ENCODE data around the gene GPR151.

Gene GPR151

GRCh38 chr5:146521403-146522106 lies 5.6 kb upstream of the GPR151 start:
- WGBS (ENCODE audit: insufficient coverage, insufficient read length): no CpG with 5 or more reads among the region's 8 CpGs
- Histone ChIP-seq H3K4me3 (ENCODE audit: low read length) (no peak overlapping the region), H3K27ac (ENCODE audit: low read length) (no peak overlapping the region), H3K36me3 (ENCODE audit: control insufficient read depth, insufficient read depth, low read length) (no peaks in the 10 kb centered on the region), H3K9me3 (ENCODE audit: control insufficient read depth, insufficient read depth, low read length) (no peaks in the 10 kb centered on the region), H3K4me1 (ENCODE audit: control insufficient read depth, insufficient read depth, low read length) (no peaks in the 10 kb centered on the region), H3K27me3 (ENCODE audit: control insufficient read depth, insufficient read depth, low read length) (no peaks in the 10 kb centered on the region)
- DNase-seq (ENCODE audit: low read depth, low spot score): no peak

- no peak for DNase-seq (ENCODE audit: low read depth, low spot score)
- H3K4me1 ChIP-seq (ENCODE audit: control insufficient read depth, insufficient read depth, low read length): no peaks in the 10 kb centered on the region
- no CpG with 5 or more reads among the region's 2 CpGs for WGBS (ENCODE audit: insufficient coverage, insufficient read length)
These were observed 4.7 kb upstream of the GPR151 start for GRCh38 chr5:146520731-146521130.

GRCh38 chr5:146519554-146519953 lies 3.6 kb upstream of the GPR151 start:
- Histone ChIP-seq H3K9me3 (ENCODE audit: control insufficient read depth, insufficient read depth, low read length) (no peaks in the 10 kb centered on the region), H3K27me3 (ENCODE audit: control insufficient read depth, insufficient read depth, low read length) (no peaks in the 10 kb centered on the region), H3K36me3 (ENCODE audit: control insufficient read depth, insufficient read depth, low read length) (no peaks in the 10 kb centered on the region), H3K27ac (ENCODE audit: low read length) (no peak overlapping the region), H3K4me3 (ENCODE audit: low read length) (no peak overlapping the region), H3K4me1 (ENCODE audit: control insufficient read depth, insufficient read depth, low read length) (no peaks in the 10 kb centered on the region)
- WGBS (ENCODE audit: insufficient coverage, insufficient read length): no CpG with 5 or more reads among the region's 2 CpGs
- DNase-seq (ENCODE audit: low read depth, low spot score): no peak

More at GRCh38 chr5:146520731-146521130, 4.7 kb upstream of the GPR151 start:
- Histone ChIP-seq H3K27me3 (ENCODE audit: control insufficient read depth, insufficient read depth, low read length) (no peaks in the 10 kb centered on the region), H3K36me3 (ENCODE audit: control insufficient read depth, insufficient read depth, low read length) (no peaks in the 10 kb centered on the region), H3K9me3 (ENCODE audit: control insufficient read depth, insufficient read depth, low read length) (no peaks in the 10 kb centered on the region), H3K4me3 (ENCODE audit: low read length) (no peak overlapping the region), H3K27ac (ENCODE audit: low read length) (no peak overlapping the region)

GRCh38 chr5:146515473-146516150 lies 378 bp downstream of the GPR151 start:
- no CpG with 5 or more reads among the region's 10 CpGs for WGBS (ENCODE audit: insufficient coverage, insufficient read length)
- H3K27ac ChIP-seq (ENCODE audit: low read length): no peak overlapping the region
- H3K4me1 ChIP-seq (ENCODE audit: control insufficient read depth, insufficient read depth, low read length): no peaks in the 10 kb centered on the region
- H3K27me3 ChIP-seq (ENCODE audit: control insufficient read depth, insufficient read depth, low read length): no peaks in the 10 kb centered on the region
- H3K9me3 ChIP-seq (ENCODE audit: control insufficient read depth, insufficient read depth, low read length): no peaks in the 10 kb centered on the region
- no peak overlapping the region for H3K4me3 ChIP-seq (ENCODE audit: low read length)
- no peak for DNase-seq (ENCODE audit: low read depth, low spot score)
- peaks cover under 1% of the 10 kb centered on the region; the same call in 1 of the 2 replicates for H3K36me3 ChIP-seq (ENCODE audit: control insufficient read depth, insufficient read depth, low read length)

GRCh38 chr5:146514575-146514974 lies 1.4 kb downstream of the GPR151 start:
- H3K4me3 ChIP-seq (ENCODE audit: low read length): no peak overlapping the region
- no CpG with 5 or more reads among the region's 1 CpG for WGBS (ENCODE audit: insufficient coverage, insufficient read length)
- DNase-seq (ENCODE audit: low read depth, low spot score): no peak
- H3K27me3 ChIP-seq (ENCODE audit: control insufficient read depth, insufficient read depth, low read length): no peaks in the 10 kb centered on the region
- H3K4me1 ChIP-seq (ENCODE audit: control insufficient read depth, insufficient read depth, low read length): no peaks in the 10 kb centered on the region
- H3K27ac ChIP-seq (ENCODE audit: low read length): no peak overlapping the region
- peaks cover 4% of the 10 kb centered on the region; the same call in 1 of the 2 replicates for H3K36me3 ChIP-seq (ENCODE audit: control insufficient read depth, insufficient read depth, low read length)
- H3K9me3 ChIP-seq (ENCODE audit: control insufficient read depth, insufficient read depth, low read length): no peaks in the 10 kb centered on the region

- Histone ChIP-seq H3K4me1 (ENCODE audit: control insufficient read depth, insufficient read depth, low read length) (no peaks in the 10 kb centered on the region), H3K27me3 (ENCODE audit: control insufficient read depth, insufficient read depth, low read length) (no peaks in the 10 kb centered on the region), H3K9me3 (ENCODE audit: control insufficient read depth, insufficient read depth, low read length) (no peaks in the 10 kb centered on the region), H3K36me3 (ENCODE audit: control insufficient read depth, insufficient read depth, low read length) (peaks cover 4% of the 10 kb centered on the region; the same call in 1 of the 2 replicates), H3K27ac (ENCODE audit: low read length) (no peak overlapping the region), H3K4me3 (ENCODE audit: low read length) (no peak overlapping the region)
- no CpG with 5 or more reads among the region's 2 CpGs for WGBS (ENCODE audit: insufficient coverage, insufficient read length)
- no peak for DNase-seq (ENCODE audit: low read depth, low spot score)
These were observed 2.5 kb downstream of the GPR151 start for GRCh38 chr5:146513462-146513861.

- H3K27ac ChIP-seq (ENCODE audit: low read length): no peak overlapping the region
- H3K4me3 ChIP-seq (ENCODE audit: low read length): no peak overlapping the region
- no peaks in the 10 kb centered on the region for H3K27me3 ChIP-seq (ENCODE audit: control insufficient read depth, insufficient read depth, low read length)
- DNase-seq (ENCODE audit: low read depth, low spot score): no peak
- no peaks in the 10 kb centered on the region for H3K4me1 ChIP-seq (ENCODE audit: control insufficient read depth, insufficient read depth, low read length)
- WGBS (ENCODE audit: insufficient coverage, insufficient read length): no CpG with 5 or more reads among the region's 9 CpGs
- no peaks in the 10 kb centered on the region for H3K9me3 ChIP-seq (ENCODE audit: control insufficient read depth, insufficient read depth, low read length)
- H3K36me3 ChIP-seq (ENCODE audit: control insufficient read depth, insufficient read depth, low read length): peaks cover 8% of the 10 kb centered on the region; the same call in 1 of the 2 replicates
These were observed 5.3 kb downstream of the GPR151 start for GRCh38 chr5:146510559-146511125.

- DNase-seq (ENCODE audit: low read depth, low spot score): no peak
- WGBS (ENCODE audit: insufficient coverage, insufficient read length): no CpG with 5 or more reads among the region's 5 CpGs
- no peak overlapping the region for H3K27ac ChIP-seq (ENCODE audit: low read length)
- H3K4me1 ChIP-seq (ENCODE audit: control insufficient read depth, insufficient read depth, low read length): no peaks in the 10 kb centered on the region
- H3K9me3 ChIP-seq (ENCODE audit: control insufficient read depth, insufficient read depth, low read length): no peaks in the 10 kb centered on the region
- H3K36me3 ChIP-seq (ENCODE audit: control insufficient read depth, insufficient read depth, low read length): peaks cover 11% of the 10 kb centered on the region; the same call in 1 of the 2 replicates
- no peak overlapping the region for H3K4me3 ChIP-seq (ENCODE audit: low read length)
- H3K27me3 ChIP-seq (ENCODE audit: control insufficient read depth, insufficient read depth, low read length): no peaks in the 10 kb centered on the region
These were observed 8.6 kb downstream of the GPR151 start for GRCh38 chr5:146507428-146507827.

GRCh38 chr5:146499680-146500079 lies 16.3 kb downstream of the GPR151 start:
- peaks cover 2% of the 10 kb centered on the region; the same call in 1 of the 2 replicates for H3K36me3 ChIP-seq (ENCODE audit: control insufficient read depth, insufficient read depth, low read length)
- H3K27ac ChIP-seq (ENCODE audit: low read length): no peak overlapping the region
- H3K4me3 ChIP-seq (ENCODE audit: low read length): no peak overlapping the region
- H3K27me3 ChIP-seq (ENCODE audit: control insufficient read depth, insufficient read depth, low read length): no peaks in the 10 kb centered on the region
- no peaks in the 10 kb centered on the region for H3K4me1 ChIP-seq (ENCODE audit: control insufficient read depth, insufficient read depth, low read length)
- DNase-seq (ENCODE audit: low read depth, low spot score): no peak
- no peaks in the 10 kb centered on the region for H3K9me3 ChIP-seq (ENCODE audit: control insufficient read depth, insufficient read depth, low read length)
- no CpG with 5 or more reads among the region's 4 CpGs for WGBS (ENCODE audit: insufficient coverage, insufficient read length)

- Histone ChIP-seq H3K9me3 (ENCODE audit: control insufficient read depth, insufficient read depth, low read length) (no peaks in the 10 kb centered on the region), H3K27me3 (ENCODE audit: control insufficient read depth, insufficient read depth, low read length) (no peaks in the 10 kb centered on the region), H3K4me3 (ENCODE audit: low read length) (no peak overlapping the region), H3K4me1 (ENCODE audit: control insufficient read depth, insufficient read depth, low read length) (no peaks in the 10 kb centered on the region), H3K36me3 (ENCODE audit: control insufficient read depth, insufficient read depth, low read length) (no peaks in the 10 kb centered on the region; the same call in 1 of the 2 replicates), H3K27ac (ENCODE audit: low read length) (no peak overlapping the region)
- WGBS (ENCODE audit: insufficient coverage, insufficient read length): no CpG with 5 or more reads among the region's 2 CpGs
- DNase-seq (ENCODE audit: low read depth, low spot score): no peak
These were observed 21.3 kb downstream of the GPR151 start for GRCh38 chr5:146494656-146495055.

Measured in iPS DF 6.9 (cell line).